Measurements from ENCODE around the gene DNAH8.
"Not testable (repeated sequence)": the region's sequence is repeated elsewhere in the genome, so short reads cannot be mapped to it uniquely, and the experiment has no call there.

DNAH8 gene

DNA sequence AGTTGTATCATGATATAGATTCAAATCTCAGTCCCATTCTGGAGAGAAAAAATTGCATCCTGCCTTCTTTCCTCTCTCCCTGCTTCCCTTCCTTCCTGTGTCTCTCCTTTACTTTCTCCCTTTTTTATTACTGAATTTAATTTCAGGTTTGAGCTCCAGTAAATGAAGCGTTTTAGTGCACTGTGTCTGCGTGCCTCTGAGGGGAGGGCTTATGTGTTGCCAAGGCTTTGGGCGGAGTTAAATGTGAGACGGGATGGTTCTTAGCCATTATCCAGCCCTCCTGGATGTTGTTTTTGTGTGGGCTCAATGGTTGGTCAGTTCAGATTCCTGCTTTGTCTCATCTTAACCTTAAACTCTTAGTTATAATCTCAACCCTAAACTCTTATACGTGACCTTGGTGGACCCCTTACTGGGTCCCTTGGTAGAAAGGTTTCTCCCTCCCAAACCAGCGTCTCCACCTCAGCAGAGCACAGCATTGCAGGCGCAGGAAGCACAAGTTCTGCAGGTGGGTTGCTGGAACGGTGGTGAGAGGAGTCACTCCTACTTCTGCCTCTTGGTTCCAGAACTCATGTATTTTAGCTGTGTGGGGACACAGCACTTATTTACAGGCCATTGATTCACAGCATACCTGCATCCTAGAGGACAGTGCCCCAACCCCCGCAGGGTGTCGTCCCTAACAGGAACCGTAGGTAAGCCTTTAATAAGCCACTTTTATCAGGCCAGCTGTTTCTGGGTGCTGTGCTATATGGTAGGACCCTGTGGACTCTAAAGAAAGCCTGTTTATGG lies 68.5 kb downstream of the DNAH8 start:
- intact Hi-C loops (cut with DNase I), result no loop called here
- peak in 13 of 42 donors; percentile 3 to 44 (median 18) for DNase-seq

GRCh38 chr6:38784506-38785235 lies 69.6 kb downstream of the DNAH8 start:
- intact Hi-C loops (cut with DNase I), result no loop called here
- DNase-seq, result peak in 2 of 42 donors; percentile 5 to 6

GRCh38 chr6:38786486-38786885 lies 71.4 kb downstream of the DNAH8 start:
- intact Hi-C loops (cut with DNase I), result no loop called here

DNA sequence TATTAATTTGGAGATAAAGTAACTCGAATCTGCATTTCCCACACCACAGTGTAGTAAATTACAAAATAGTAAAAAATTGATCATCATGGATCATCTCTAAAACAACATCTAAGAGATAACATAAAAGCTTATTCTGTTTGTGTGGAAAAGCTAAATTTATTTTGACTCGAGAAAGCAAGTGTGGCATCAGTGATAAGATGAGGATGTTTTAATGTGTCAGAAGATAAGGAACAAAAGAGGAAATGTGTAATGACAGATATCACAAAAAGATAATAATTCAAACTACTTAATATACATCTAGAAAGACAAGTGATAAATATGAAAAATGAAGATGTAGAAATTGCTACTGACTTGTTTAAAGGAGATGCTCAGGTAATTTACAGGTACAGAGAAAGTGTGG lies 74.1 kb downstream of the DNAH8 start:
- intact Hi-C loops (cut with DNase I), result no loop called here
- DNase-seq, result no peak

More at GRCh38 chr6:38786486-38786885, 71.4 kb downstream of the DNAH8 start:
- DNase-seq, result no peak

- intact Hi-C loops (cut with DNase I), result no loop called here
- DNase-seq, result no peak
Observed at GRCh38 chr6:38792356-38792755, 77.2 kb downstream of the DNAH8 start.

GRCh38 chr6:38794682-38795081 lies 79.6 kb downstream of the DNAH8 start:
- intact Hi-C loops (cut with DNase I), result no loop called here
- no peak for DNase-seq

DNA sequence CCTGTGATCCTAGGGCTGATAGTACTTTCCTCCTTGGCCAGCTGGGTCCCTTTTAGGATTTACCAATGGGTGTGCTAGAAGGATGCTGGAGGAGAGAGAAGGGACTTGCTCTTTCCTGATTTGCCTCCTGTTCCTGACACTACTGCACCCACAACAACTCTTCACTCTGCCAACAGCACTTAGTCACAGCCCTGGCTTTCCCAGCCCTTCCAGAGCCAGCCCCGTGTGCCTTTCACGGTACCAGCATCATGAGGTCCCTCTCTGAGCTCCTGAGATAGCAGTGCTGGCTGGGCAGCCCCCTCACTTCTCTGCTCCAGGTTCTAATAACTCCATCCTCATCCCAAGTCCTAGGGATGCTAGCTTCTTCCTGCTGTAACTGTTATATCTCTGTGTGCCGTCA lies 80.9 kb downstream of the DNAH8 start:
- DNase-seq, result no peak
- intact Hi-C loops (cut with DNase I), result no loop called here

DNA sequence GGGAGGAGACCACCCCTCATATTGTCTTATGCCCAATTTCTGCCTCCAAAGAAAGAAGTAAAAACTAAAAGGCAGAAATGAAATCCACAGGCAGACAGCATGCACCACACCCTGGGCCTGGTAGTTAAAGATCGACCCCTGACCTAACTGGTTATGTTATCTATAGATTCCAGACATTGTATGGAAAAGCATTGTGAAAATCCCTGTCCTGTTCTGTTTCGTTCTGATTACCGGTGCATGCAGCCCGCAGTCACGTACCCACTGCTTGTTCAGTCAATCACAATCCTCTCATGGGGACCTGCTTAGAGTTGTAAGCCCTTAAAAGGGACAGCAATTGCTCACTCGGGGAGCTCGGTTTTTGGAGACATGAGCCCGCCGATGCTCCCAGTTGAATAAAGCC lies 81.3 kb downstream of the DNAH8 start:
- DNase-seq; intact Hi-C loops (cut with DNase I): not testable (repeated sequence)

- intact Hi-C loops (cut with DNase I), result no loop called here
- DNase-seq, result no peak
Observed at GRCh38 chr6:38796850-38797249, 81.7 kb downstream of the DNAH8 start.

- no peak for DNase-seq
Observed at GRCh38 chr6:38797391-38797790, 82.3 kb downstream of the DNAH8 start.

DNA sequence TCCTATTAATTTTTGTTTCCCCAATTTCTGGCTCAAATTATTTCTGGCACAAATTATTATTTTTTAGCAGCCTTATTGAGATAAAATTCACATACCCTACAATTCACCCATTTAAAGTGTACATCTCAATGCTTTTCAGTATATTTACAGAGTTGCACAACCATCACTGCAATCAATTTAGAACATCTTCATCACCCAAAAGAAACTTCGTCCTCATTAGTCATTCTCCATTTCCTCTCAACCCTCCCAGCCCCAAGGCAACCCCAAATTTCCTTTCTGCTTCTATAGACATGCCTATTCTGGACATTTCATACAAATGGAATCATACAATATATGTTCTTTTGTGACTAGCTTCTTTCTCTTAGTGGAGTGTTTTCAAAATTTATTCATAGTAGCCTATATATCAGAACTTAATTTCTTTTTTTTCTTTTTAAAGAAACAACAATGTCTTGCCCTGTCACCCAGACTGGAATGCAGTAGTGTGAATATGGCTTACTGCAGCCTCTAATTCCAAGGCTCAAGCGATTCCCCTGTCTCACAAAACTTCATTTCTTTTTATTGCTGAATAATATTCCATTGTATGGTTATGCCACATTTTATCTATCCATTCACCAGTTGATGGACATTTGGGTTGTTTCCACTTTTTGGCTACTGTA lies 84.5 kb downstream of the DNAH8 start:
- no peak for DNase-seq
- intact Hi-C loops (cut with DNase I), result no loop called here

More at GRCh38 chr6:38797391-38797790, 82.3 kb downstream of the DNAH8 start:
- intact Hi-C loops (cut with DNase I), result no loop called here

DNA sequence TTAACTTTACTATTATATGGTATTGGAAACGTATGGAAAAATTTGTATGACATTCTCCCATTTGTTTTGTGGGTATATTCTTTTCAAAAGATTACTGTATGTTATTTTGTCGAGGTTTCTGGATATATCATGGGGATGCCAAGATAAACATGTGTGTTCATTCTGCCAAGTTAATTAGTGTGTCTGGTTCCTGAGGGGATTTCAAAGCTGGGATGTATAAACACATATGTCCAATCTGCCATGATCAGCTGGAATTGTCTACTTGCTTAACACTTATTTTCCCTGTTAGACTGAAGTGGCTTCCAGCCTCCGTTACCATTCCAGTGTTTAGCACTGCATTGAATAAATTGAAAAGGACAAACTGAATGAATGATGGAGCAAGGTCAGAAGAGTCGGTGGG lies 86.2 kb downstream of the DNAH8 start:
- intact Hi-C loops (cut with DNase I), result no loop called here
- no peak for DNase-seq

GRCh38 chr6:38802497-38802896 lies 87.4 kb downstream of the DNAH8 start:
- intact Hi-C loops (cut with DNase I), result no loop called here
- DNase-seq, result no peak

DNA sequence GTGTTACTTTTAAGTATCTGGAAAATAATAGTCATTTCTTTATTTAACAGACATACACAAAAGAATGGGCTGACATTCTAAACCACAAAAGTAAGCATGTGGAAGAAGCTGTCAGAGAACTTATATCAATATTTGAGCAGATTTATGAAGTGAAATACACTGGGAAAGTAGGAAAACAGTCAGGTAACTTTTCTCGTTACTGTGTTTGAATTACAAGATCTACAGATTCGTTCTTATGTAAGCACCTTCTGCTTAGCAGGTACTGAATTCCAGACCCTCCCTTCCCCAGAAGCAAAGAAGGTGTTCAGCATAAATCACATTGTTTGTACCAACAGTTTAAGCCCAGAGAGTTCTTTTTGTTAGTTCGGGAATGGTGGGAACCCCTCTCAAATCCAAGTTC lies 88.0 kb downstream of the DNAH8 start:
- intact Hi-C loops (cut with DNase I), result no loop called here
- DNase-seq, result no peak

DNA sequence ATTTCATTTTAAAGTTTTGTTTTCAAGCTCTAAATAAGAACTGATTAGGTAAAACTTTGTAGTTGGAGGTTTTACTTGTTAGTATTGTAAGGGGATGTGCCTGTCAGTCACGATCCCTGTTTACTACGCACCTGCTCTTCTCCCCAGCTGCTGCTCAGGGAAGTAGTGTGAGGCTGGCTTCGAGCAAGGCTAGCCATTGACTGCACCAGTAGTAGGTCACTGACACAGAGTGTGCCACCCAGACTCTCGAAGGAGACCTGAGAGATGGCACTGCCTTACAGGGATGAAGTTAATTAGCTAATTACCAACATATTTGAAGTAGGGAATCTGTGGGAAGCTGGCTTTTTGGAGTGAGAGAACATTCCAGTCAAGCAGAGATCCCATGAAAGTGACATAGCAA lies 89.2 kb downstream of the DNAH8 start:
- no peak for DNase-seq

GRCh38 chr6:38805127-38805655 lies 90.1 kb downstream of the DNAH8 start:
- intact Hi-C loops (cut with DNase I), result no loop called here
- DNase-seq, result no peak

More for the DNA sequence above, 89.2 kb downstream of the DNAH8 start:
- intact Hi-C loops (cut with DNase I), result no loop called here

- intact Hi-C loops (cut with DNase I), result no loop called here
- no peak for DNase-seq
Observed at GRCh38 chr6:38805692-38806091, 90.6 kb downstream of the DNAH8 start.

DNA sequence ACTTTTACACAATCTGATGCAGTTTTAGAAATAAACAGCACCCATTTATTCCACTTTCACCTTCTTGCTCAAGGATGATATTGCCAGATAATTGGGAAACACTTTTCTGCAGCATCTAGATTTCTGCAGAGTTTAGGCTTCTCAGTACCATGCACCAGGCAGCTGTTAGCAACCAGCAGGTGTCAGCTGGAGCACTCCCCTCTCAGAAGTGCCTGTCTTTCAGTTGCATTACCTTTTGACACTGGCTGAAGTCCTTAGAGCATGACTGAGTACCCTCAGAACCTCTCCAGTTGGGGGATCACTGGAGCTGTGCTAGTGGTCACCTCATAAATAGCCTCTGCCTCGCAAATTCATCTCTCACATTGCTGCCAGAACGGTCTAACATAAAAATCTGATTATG lies 91.2 kb downstream of the DNAH8 start:
- intact Hi-C loops (cut with DNase I), result no loop called here
- DNase-seq, result no peak

DNA sequence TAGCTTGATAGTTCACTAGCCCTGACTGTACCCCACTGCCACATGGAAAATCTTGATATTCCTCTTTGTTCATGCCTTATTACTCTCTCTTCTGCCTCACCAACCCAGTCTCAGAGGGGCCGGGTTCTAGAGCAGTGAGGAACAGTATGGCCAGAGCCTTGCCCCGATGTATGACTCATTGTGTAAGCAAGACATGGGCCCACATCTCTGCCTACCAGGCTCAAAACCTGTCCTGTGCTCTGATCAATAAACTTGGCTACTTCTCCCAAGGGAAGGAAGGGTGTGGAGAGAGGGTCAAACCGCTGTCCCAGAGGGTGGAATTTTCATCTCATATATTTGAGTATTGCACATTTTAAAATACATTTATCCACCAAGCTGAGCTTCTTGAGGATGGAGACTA lies 91.7 kb downstream of the DNAH8 start:
- intact Hi-C loops (cut with DNase I), result no loop called here
- DNase-seq, result no peak

- intact Hi-C loops (cut with DNase I), result no loop called here
- no peak for DNase-seq
Observed at GRCh38 chr6:38808039-38808438, 92.9 kb downstream of the DNAH8 start.
